ENCODE measurements around the gene APOBR.

DNA sequence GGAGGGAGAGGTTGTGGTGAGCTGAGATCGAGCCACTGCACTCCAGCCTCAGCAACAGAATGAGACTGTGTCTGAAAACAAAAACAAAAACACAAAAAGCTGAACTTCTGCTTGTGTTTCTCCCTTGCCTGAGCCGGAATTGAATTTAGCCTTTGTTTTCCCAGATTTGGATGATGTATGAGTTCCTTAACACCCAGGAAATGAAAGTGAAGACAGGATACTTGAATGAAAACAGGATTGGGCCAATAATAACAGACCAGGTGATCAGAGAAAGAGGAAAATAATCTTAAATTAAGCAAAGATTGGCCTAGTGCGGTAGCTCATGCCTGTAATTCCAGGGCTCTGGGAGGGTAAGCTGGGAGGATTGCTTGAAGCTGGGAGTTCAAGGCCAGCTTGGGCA, 45.9 kb downstream of the APOBR start:
- TF ChIP-seq POLR2A (IDR thresholded peaks at IDR 0.05) (no peak), POLR2AphosphoS5 (IDR thresholded peaks at IDR 0.05; ENCODE audit: insufficient read depth in 1 of 2, low read depth in 1 of 2) (no peak)
- TF ChIP-seq, protein P1, sequence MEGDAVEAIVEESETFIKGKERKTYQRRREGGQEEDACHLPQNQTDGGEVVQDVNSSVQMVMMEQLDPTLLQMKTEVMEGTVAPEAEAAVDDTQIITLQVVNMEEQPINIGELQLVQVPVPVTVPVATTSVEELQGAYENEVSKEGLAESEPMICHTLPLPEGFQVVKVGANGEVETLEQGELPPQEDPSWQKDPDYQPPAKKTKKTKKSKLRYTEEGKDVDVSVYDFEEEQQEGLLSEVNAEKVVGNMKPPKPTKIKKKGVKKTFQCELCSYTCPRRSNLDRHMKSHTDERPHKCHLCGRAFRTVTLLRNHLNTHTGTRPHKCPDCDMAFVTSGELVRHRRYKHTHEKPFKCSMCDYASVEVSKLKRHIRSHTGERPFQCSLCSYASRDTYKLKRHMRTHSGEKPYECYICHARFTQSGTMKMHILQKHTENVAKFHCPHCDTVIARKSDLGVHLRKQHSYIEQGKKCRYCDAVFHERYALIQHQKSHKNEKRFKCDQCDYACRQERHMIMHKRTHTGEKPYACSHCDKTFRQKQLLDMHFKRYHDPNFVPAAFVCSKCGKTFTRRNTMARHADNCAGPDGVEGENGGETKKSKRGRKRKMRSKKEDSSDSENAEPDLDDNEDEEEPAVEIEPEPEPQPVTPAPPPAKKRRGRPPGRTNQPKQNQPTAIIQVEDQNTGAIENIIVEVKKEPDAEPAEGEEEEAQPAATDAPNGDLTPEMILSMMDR (IDR thresholded peaks at IDR 0.05), result no peak

Data from vagina (tissue), 2 donors.